K562 (cell line): ENCODE data around the gene CCDC102B.

Experiments used
- DPF2 ChIP-seq: fragments of 450-650 bp; IDR thresholded peaks from 2 replicates; pipeline ENCODE4 v1.6.1; 2016
- FOS ChIP-seq: IDR thresholded peaks from 3 replicates; pipeline ENCODE4 v1.6.1; 2011; ENCODE audit not compliant: insufficient read length; ENCODE audit errors: extremely low read depth
- U2AF1 ChIP-seq: fragments of 200-400 bp; formaldehyde crosslinking; optimal IDR thresholded peaks from 2 replicates; pipeline ENCODE3; 2017; ENCODE audit warnings: mild to moderate bottlenecking, low read depth, low read length, moderate library complexity

- no peak for TF ChIP-seq DPF2
- TF ChIP-seq FOS: no peak
- no peak for TF ChIP-seq U2AF1
Observed at GRCh38 chr18:68822926-68823325, 25.0 kb downstream of the CCDC102B start.
